Keratinocyte (primary cell): ENCODE data around the gene POLD2. TPM values are rescaled to one million over a fixed set of nuclear protein-coding genes. Genes with fewer than 3 reads are reported as not detected.

ENCODE experiments used
- DNase-seq: peaks from one replicate; pipeline ENCODE4 v3.0.0-alpha.2; 2011; ENCODE audit warnings: low read depth, missing footprints, low spot score
- FAIRE-seq: peaks from 2 replicates; lab custom pipeline; 2011; peaks lifted over from hg19 to GRCh38; lab: Jason Lieb, UNC
- H2AFZ ChIP-seq: 2 replicates; pipeline ENCODE4 v1.6.0; 2012; ENCODE audit warnings: low read length, control low read depth, inconsistent platforms; ENCODE audit not compliant: control insufficient read depth
- H3K27ac ChIP-seq: 2 replicates; pipeline ENCODE4 v1.5.1; 2011; ENCODE audit warnings: low read length; ENCODE audit not compliant: control insufficient read depth, insufficient read depth
- H3K27me3 ChIP-seq: 3 replicates; pipeline ENCODE4 v1.6.0; 2011; ENCODE audit warnings: low read length; ENCODE audit not compliant: control insufficient read depth, insufficient read depth; ENCODE audit errors: extremely low read depth
- H3K36me3 ChIP-seq, 2 experiments: 2 replicates in 1 of 2; 3 replicates in 1 of 2; pipeline ENCODE4 v1.5.1; 2011; ENCODE audit warnings: low read length in 2 of 2, mild to moderate bottlenecking in 1 of 2; ENCODE audit not compliant: control insufficient read depth in 2 of 2, insufficient read depth in 2 of 2; ENCODE audit errors: extremely low read depth in 1 of 2
- H3K4me1 ChIP-seq: 3 replicates; pipeline ENCODE4 v1.5.1; 2011; ENCODE audit warnings: low read length; ENCODE audit not compliant: control insufficient read depth, insufficient read depth; ENCODE audit errors: extremely low read depth
- H3K4me2 ChIP-seq: 3 replicates; pipeline ENCODE4 v1.6.0; 2011; ENCODE audit warnings: low read depth, low read length; ENCODE audit not compliant: control insufficient read depth, insufficient read depth; ENCODE audit errors: extremely low read depth
- H3K4me3 ChIP-seq, 3 experiments: fragments of 200-600 bp in 1 of 3; sonication (generic) in 1 of 3; 2 replicates in 2 of 3; 3 replicates in 1 of 3; pipeline ENCODE4 v1.5.1; 2011 to 2016; ENCODE audit warnings: low read length in 3 of 3, mild to moderate bottlenecking in 3 of 3, control low read depth in 2 of 3, inconsistent platforms in 1 of 3, low read depth in 1 of 3, mixed read lengths in 1 of 3, mixed run types in 1 of 3, moderate library complexity in 1 of 3; ENCODE audit not compliant: control insufficient read depth in 2 of 3, insufficient read depth in 2 of 3; ENCODE audit errors: extremely low read depth in 1 of 3
- H3K79me2 ChIP-seq: 2 replicates; pipeline ENCODE4 v1.6.0; 2012; ENCODE audit warnings: low read length; ENCODE audit not compliant: control insufficient read depth, insufficient read depth
- H3K9ac ChIP-seq: 3 replicates; pipeline ENCODE4 v1.6.0; 2011; ENCODE audit warnings: low read length; ENCODE audit not compliant: control insufficient read depth, insufficient read depth; ENCODE audit errors: extremely low read depth
- H3K9me1 ChIP-seq: 3 replicates; pipeline ENCODE4 v1.6.0; 2011; ENCODE audit warnings: low read length; ENCODE audit not compliant: control insufficient read depth, insufficient read depth; ENCODE audit errors: extremely low read depth
- H3K9me3 ChIP-seq: 2 replicates; pipeline ENCODE4 v1.5.1; 2012; ENCODE audit warnings: low read depth, low read length; ENCODE audit not compliant: control insufficient read depth
- H4K20me1 ChIP-seq: 3 replicates; pipeline ENCODE4 v1.6.0; 2011; ENCODE audit warnings: low read length; ENCODE audit not compliant: control insufficient read depth, insufficient read depth; ENCODE audit errors: extremely low read depth
- EZH2 ChIP-seq: IDR thresholded peaks from one replicate; pipeline ENCODE4 v1.6.1; 2012; ENCODE audit warnings: inconsistent platforms, mild to moderate bottlenecking, low read length, moderate library complexity
- dilution Hi-C: fragments of 300-500 bp; cut with MboI; formaldehyde crosslinking; loops from one replicate; pipeline ENCODE4 v1.7.0; 2020; ENCODE audit warnings: low sequenced_read_pairs; ENCODE audit not compliant: extremely low pct_ligation_motif_present
- polyA plus RNA-seq, 5 experiments: library from polyadenylated mRNA; depleted of rRNA in 3 of 5; stranded (reverse) in 3 of 5; stranded (forward) in 1 of 5; unstranded in 1 of 5; fragments of >200 nt; gene quantifications; 1 replicate in 1 of 5; 2 replicates in 3 of 5; 3 replicates in 1 of 5; pipeline versions ENCODE4 v1.2.1 to v1.2.3, GENCODE V29; 2011 to 2012; ENCODE audit warnings: missing spikeins in 2 of 5, low read depth in 1 of 5, low replicate concordance in 1 of 5
- TF ChIP-seq, protein P1 (sequence below), 3 experiments: IDR thresholded peaks in 1 of 3; conservative IDR thresholded peaks in 1 of 3; optimal IDR thresholded peaks in 1 of 3; 2 replicates in 2 of 3; 3 replicates in 1 of 3; pipeline versions ENCODE3 to v1.5.1; 2011; ENCODE audit warnings: low read length in 3 of 3, mild to moderate bottlenecking in 3 of 3, moderate library complexity in 2 of 3, control low read depth in 1 of 3, inconsistent platforms in 1 of 3; ENCODE audit not compliant: insufficient read depth in 2 of 3; ENCODE audit errors: extremely low read depth in 1 of 3

POLD2 gene
- polyA plus RNA-seq, 1 donor (not counting 4 experiments of a cell fraction or from before 2014, with no cell fraction given), result 158 TPM

- Histone ChIP-seq H3K36me3 (no peaks in the 10 kb centered on the region), H2AFZ (no peak overlapping the region), H3K9ac (no peak overlapping the region), H3K4me2 (no peak overlapping the region), H3K27me3 (peaks cover 2% of the 10 kb centered on the region), H3K79me2 (no peaks in the 10 kb centered on the region), H3K9me1 (no peaks in the 10 kb centered on the region), H3K9me3 (no peaks in the 10 kb centered on the region), H3K27ac (no peak overlapping the region), H3K4me1 (no peaks in the 10 kb centered on the region), H3K4me3 (no peak overlapping the region), H4K20me1 (no peaks in the 10 kb centered on the region)
- FAIRE-seq (no peak), DNase-seq (no peak)
- dilution Hi-C loops, result no loop called here
- TF ChIP-seq, protein P1, sequence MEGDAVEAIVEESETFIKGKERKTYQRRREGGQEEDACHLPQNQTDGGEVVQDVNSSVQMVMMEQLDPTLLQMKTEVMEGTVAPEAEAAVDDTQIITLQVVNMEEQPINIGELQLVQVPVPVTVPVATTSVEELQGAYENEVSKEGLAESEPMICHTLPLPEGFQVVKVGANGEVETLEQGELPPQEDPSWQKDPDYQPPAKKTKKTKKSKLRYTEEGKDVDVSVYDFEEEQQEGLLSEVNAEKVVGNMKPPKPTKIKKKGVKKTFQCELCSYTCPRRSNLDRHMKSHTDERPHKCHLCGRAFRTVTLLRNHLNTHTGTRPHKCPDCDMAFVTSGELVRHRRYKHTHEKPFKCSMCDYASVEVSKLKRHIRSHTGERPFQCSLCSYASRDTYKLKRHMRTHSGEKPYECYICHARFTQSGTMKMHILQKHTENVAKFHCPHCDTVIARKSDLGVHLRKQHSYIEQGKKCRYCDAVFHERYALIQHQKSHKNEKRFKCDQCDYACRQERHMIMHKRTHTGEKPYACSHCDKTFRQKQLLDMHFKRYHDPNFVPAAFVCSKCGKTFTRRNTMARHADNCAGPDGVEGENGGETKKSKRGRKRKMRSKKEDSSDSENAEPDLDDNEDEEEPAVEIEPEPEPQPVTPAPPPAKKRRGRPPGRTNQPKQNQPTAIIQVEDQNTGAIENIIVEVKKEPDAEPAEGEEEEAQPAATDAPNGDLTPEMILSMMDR (optimal IDR thresholded peaks at IDR 0.05 in 1 of 3, IDR thresholded peaks at IDR 0.05 in 1 of 3, conservative IDR thresholded peaks at IDR 0.05 in 1 of 3; ENCODE audit: extremely low read depth in 1 of 3, insufficient read depth in 2 of 3, low read length in 3 of 3), result no peak
- no peak for TF ChIP-seq EZH2
Observed at GRCh38 chr7:44133295-44133694, 9.9 kb upstream of the POLD2 start.

GRCh38 chr7:44132039-44132438, 8.7 kb upstream of the POLD2 start:
- H3K9ac ChIP-seq, result no peak overlapping the region
- TF ChIP-seq, protein P1 (optimal IDR thresholded peaks at IDR 0.05 in 1 of 3, IDR thresholded peaks at IDR 0.05 in 1 of 3, conservative IDR thresholded peaks at IDR 0.05 in 1 of 3; ENCODE audit: extremely low read depth in 1 of 3, insufficient read depth in 2 of 3, low read length in 3 of 3), result no peak
- no peak for TF ChIP-seq EZH2

More at GRCh38 chr7:44132039-44132438, 8.7 kb upstream of the POLD2 start:
- no peaks in the 10 kb centered on the region for H3K79me2 ChIP-seq
- no peaks in the 10 kb centered on the region for H3K9me3 ChIP-seq
- H4K20me1 ChIP-seq, result no peaks in the 10 kb centered on the region
- H3K9me1 ChIP-seq, result no peaks in the 10 kb centered on the region
- no peaks in the 10 kb centered on the region for H3K4me1 ChIP-seq
- H3K4me2 ChIP-seq, result no peak overlapping the region
- H3K27ac ChIP-seq, result no peak overlapping the region
- FAIRE-seq (no peak), DNase-seq (no peak)
- no peak overlapping the region for H2AFZ ChIP-seq
- no peaks in the 10 kb centered on the region for H3K27me3 ChIP-seq
- no peak overlapping the region for H3K4me3 ChIP-seq
- H3K36me3 ChIP-seq, result no peaks in the 10 kb centered on the region
- dilution Hi-C loops, result no loop called here
